A172 (cell line): Measurements from ENCODE around the gene ADARB1. TPM values are rescaled to one million over a fixed set of nuclear protein-coding genes. Genes with fewer than 3 reads are reported as not detected.

Experiments used
- DNase-seq: peaks from one replicate; pipeline ENCODE4 v3.0.0-alpha.2; 2015; ENCODE audit warnings: low spot score
- total RNA-seq: library from RNA; depleted of rRNA; stranded (reverse); fragments of >200 nt; shearing (Covaris generic); gene quantifications from 2 replicates; pipeline ENCODE4 v1.2.3, GENCODE V29; 2014

ADARB1 gene
- total RNA-seq, 1 experiment from 2014 or later, result 15.7 TPM

DNA sequence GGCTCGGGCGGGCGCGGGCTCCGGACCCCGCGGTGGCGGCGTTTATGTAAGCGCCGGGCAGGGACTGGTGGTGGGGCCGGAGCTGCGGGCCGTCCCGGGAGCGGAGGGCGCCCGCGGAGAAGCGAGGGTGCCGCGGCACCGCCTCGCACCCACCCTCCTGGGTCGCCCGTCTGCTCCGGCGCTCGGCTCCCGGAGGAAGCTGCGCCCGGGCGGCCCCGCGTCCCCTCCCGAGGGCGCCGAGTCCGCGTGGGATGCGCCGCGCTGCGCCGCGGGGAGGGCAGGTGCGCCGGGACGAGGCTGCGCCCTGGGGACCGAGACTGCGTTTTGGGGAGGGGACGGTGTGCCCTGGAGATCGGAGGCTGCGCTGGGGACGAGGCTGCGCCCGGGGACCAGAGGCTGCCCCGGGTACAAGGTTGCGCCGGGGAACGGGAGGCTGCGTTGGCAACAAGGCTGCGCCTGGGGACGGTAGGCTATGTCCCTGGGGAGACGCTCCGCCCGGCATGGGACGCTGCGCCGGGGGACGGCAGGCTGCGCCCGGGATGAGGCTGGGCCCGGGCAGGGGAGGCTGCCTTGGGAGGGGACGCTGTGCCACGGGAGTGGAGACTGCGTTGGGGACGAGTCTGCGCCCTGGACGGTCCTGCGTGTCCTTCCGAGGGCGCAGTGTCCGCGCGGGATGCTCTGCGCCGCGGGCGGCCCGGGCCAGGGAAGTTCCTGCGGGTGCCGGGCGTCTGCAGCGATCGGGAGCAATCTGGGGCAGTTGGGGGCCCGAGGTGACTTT is 627 bp downstream of the ADARB1 start:
- DNase-seq, result no peak

DNA sequence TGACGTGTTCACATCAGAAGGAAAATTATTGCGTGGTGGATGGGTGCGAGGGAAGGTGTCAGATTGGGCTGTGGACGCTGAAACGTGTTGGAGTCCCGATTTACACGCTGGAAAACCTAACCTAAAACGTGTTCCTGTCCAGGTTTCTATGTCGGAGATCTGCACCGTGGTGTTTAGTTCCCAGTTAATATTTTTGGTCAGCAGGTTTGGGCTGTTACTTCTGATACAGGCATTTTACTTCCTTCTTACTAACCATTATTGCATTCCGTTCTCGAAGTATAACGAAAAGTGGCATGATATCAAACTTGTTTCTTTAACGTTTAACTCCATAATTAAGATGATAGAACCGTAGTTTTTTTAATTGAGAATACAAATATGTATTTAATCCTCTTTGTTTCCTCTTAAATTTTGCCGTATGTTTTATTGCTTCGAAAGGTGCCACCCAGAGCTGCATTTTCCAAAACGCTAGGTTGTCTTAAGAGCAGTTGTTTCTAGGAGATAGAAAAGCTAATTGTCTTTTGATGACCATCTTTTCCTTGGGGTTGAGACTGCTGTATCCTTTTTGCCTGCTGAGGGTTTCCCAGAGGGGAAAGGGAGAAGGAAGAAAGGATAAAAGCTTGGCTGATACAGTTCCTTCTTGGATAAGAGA is 1.3 kb downstream of the ADARB1 start:
- DNase-seq, result no peak

DNA sequence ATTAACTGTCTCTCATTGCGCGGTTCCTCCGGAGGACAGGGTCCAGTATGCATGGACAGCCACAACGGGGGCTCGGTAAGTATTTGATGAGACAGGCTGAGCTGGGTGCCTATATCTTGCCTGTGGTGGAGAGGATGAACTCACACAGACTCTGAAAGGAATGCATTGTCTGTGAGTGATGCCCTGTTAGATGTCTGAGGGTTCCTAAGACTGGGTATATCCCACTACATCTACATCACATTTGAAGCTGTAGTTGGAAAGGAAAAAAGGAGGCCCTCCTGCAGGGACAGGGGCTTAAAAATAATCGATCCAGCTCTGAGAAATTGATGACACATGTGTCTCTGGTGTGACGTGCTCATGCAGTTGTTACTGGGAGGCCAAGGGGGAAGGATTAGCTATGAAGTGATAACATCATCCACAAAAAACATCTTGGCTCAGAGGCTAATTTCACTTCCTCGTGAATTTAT is 1.9 kb downstream of the ADARB1 start:
- DNase-seq, result no peak

DNA sequence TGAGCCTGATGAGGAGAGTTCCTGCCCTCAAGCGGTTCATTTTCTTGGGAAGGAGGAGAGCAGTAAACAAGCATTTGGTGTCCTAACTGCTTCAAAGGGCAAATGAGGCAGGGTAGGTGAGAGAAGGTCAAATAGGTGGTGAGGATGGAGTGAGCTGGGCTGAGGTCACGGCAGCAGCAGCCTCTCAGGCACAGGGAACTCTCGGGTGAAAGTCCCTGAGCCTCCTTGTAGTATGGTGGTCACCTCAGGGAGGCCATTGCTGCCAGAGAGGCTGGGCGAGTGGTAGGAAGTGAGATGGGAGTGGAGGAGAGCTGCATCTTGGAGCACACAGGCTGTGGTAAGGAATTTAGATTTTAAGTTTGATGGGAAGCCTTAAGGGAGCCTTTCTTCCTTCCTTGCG is 4.0 kb downstream of the ADARB1 start:
- DNase-seq, result no peak

DNA sequence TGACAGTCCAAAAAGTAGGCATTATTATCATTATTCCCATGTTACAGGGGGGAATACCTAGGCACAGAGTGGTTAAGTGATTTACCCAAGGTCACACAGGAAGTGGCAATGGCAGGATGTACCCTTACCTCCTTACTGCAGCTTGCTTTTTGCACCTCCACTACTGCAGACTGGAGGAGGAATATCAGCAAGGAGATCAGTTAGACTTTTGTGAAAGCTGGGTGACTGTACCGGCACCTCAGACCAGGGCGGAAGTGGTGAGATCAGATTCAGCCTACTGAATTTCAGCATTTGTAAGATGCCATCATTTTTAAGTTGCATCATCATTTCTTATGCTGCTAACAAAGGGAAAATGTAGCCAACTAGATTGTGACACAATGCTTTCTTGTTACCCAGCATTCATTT is 4.5 kb downstream of the ADARB1 start:
- DNase-seq, result peak; percentile 77

DNA sequence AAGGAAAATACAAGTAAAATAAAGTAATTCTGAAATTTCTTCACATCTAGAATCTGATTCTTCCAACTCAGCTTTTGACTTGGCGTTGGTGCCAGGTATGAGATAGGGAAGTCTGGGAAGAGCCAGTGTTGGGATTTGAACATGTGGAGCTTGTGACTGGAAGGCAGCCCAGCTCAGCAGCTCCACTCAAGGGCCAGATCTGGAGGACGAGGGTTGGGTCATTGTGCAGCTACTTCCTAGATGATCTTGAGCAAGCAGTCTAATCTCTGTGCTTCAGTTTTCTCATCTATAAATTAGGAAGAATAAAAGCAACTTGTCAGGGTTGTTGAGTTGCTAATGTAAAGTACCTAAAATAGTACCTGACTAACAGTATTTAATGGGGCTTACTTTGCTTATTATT is 5.0 kb downstream of the ADARB1 start:
- DNase-seq, result no peak

DNA sequence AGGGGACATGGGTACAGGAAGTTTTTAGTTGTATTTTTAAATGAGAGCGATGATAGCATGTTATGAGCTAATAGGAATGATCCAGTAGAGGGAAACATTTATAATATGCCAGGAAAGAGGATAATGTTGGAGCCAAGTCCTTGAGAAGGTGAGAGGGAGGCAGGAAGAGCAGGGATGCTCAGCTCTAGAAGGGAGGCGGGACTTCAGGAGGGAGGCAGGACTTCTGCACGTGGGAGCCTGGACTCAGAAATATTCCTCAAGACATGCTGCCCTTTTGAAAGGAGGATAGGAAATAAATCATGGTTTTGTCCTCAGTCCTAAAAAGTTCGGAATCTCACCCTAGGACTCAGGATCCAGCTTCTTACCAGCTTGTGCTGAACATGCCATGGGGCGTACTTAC is 5.9 kb downstream of the ADARB1 start:
- DNase-seq, result no peak

DNA sequence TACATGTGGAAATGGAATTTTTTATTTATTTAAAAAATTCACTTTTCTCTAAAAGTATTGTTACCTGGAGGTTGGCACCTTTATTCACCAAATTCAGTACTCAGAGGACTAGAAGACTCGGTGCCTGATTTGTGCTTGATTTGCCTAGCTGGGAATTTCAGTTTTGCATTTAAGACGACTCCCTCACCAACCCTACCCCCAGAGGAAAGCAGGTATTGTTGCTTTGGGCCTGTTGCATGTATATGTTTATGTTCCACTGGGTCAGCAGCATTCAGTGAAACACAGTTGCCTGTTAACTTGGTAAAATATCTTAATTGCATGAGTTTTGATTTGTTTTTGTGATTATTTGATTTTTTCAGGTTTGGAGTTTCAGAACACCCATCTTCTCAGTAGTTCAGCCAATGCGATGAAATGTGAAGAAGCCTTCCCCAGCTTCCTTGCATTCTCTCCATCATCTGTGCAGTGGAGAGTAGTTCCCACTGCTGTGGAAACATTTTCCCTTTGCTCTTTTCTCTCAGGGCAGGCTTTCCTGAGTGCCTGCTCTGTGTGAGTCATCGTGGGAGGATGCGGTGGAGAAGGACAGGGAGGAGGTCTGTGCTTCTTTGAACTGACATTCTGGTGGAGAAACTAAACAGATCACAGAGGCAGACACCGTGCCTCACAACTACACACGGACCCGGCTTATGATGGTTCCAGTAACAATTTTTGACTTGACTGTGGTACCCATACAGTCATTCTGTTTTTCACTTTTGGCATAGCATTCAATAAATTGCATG is 6.4 kb downstream of the ADARB1 start:
- peak; percentile 55 for DNase-seq

DNA sequence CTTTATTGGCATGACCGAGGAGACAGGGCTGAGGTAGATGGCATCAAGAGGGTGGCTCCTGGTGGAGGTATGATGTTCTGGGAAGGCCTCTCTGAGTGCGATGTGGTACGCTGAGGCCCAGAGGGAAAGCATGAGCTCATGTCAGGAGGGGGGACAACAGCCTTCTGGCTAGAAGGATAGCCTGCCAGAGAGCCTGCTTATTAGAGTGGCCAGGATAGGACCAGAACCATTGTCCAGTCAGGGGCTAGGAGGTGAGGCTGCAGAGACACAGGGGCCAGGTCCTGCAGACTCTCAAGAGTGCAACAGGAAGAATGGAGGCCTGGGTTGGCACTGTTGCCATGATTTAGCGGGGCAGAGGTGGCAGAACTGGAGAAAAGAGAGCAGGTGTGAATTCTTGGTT is 7.3 kb downstream of the ADARB1 start:
- DNase-seq, result no peak

DNA sequence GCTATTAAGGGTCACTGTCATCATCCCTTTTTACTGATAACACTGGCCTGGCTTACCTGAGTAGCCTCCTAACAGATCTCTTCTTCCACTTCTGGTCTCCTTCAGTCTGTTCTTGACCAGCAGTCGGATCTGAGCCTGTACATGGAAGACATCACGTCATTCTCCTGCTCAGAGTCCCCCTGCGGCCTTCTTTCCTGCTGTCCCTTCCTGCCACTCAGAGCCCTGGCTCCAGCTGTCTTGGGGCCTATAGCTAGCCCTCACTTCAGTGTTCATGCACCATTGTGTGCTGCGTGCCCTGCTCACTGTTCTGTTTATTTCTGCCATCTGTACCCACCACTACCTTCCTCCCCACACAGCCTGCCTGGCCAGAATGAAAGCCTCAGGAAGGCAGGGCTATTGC is 8.4 kb downstream of the ADARB1 start:
- DNase-seq, result no peak

DNA sequence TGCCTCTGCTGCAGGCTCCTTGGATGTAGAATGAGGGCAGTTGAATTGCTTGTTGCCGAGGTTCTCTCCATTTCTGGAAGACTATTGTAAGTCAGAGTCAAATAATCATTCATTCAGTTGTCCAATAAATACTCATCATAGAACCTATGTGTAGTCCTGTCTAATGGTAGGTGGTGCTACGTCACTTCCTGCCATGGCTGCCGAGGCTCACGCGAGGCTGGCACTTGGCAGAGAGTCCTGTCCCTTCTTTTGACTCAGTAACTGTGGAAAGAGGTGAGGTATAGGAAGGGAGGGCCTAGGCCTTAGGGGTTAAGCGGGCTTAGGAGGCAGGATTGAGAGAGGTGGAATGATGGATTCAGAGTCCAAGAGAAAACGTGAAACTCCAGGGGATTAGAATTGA is 9.7 kb downstream of the ADARB1 start:
- DNase-seq, result no peak

DNA sequence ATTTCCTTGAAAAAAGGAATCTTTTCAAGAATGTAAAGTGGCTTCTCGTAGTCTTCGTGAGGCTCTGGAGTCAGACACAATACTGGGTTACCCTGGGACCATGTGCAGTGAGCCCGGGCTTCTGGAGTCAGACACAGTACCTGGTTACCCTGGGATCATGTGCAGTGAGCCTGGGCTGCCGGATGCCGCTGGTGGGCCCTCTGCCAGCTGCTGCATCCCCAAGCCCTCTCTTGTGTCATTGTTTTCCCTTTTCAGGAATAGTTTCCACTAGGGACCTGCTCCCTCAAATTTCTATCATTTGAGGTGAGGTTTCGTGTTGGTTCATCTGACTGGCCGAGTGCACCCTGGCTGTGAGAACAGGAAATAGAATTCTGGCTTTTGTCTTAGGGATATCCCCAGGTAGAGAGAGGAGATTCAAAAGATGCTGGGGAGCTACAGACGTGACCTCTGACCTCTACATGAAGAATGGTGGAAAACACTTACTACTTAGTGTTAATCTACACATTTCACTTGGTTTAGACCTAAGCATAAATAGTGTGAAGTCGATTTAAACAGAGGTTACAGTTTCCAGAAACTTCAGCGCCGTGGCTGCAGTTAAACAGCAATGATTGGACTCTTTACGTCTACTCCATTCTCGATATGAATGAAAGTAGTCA is 10.6 kb downstream of the ADARB1 start:
- no peak for DNase-seq

DNA sequence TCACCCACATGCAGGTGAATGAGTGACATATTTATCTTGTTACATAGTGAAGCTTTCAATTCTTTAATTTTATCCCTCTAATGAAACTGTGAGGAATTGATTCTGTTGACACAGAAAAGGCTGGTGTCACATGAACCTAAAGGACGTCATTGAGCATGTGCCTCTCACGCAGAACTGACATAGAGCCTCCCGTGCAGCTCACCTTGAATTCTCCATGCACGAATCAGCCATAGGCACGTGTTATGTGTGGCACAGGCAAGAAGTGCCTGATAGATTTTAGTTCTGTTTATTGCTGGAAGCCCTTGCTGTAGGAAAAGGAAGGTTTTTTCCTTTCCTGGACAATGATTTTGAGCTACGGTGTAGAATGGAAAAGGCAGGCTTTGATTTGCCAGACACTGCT is 11.3 kb downstream of the ADARB1 start:
- no peak for DNase-seq

DNA sequence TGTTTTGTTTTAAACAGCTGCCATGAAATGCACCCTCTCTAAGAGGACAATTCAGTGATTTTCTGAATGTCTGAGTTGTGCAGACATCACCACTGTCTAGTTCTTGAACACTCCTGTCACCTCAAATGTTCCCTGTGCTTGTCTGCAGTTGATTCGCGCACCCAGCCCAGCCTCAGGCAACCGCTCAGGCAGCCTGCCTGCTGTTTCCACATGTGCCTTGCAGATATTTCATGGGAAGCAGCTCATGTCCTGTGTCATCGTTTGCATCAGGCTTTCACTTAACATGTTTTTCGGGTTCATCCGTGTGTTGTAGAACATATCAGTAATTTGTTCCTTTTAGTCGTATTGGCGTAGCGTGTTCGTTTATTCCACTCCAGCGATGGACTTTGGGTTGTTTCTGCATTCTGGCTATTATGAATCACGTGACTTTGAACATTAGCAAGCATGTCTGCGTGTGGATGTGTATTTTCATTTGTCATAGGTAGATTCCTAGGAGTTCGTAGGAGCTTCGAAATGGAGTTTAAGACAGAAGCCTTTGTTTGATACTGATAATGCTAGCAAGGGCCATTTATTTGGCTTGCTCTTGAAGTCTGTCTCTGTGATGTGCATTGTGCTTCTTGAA is 12.1 kb downstream of the ADARB1 start:
- no peak for DNase-seq

DNA sequence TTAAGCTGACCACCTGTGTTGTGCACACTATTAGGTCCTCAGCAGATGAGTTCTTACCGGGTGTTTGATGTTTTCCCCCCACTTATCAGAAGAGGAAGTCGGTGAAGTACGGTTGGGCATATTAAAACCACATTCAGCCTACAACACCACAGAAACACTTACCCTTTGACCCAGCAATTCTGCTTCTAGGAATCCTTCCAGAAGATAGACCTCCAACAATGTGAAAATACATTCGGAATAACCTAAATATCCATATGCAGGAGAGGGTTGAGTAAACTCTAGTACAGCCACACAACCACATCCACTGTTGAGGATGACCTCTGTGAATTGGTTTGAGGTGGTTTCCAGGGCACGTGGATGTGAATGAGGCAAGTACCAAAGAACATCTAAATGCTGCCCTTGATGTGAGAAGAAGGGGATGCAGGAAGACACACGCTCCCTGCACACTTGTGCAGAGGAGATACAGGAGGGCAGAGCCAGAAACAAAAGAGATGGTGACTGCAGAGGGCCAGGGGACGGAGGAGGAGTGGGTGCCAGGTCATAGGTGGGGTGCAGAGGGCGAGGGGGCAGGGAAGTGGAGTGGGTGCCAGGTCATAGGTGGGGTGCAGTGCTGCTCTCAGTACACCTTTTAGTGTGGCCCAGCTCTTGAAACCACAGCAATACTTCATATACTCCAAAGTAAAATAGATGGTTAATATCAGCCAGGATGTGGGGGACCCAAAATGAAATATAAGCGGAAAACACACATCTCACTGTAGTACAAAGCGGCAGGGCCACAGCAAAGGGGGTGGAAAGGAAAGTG is 12.8 kb downstream of the ADARB1 start:
- no peak for DNase-seq

DNA sequence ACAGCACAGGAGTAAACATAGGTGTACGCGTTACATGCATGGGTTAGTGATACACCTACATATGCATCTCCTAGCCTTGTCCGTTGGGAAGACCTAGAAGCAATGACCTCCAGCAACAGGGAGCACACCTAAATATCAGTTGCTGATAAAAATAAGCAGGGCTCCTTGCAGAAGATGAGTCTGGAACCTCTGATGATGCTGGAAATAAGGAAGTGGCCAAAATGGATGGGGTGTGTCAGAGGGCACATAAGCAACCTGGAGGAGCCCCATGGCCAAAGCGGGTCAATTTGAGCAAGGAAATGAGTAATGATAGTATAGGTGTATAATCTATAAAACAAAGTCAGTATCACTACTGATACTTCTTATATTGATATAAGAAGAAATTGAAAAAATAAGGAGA is 13.7 kb downstream of the ADARB1 start:
- DNase-seq, result no peak

DNA sequence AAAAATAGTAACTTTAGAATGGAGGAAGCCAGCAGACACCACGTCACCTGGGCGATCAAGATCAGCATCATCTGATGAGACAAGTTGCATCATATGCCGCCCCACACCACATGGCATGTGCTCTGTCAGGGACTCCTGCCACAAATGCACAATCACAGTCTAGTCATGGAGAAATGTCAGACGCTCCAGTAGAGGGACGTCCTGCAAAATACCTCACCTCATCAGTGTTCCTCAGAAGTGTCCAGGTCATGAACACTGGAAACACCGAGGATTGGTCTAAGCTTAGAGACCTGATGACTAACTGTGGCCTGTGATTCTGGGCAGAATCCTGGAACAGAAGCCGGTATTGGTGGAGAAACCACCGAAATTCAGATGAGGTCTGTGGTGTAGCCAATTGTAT is 14.3 kb downstream of the ADARB1 start:
- DNase-seq, result no peak

DNA sequence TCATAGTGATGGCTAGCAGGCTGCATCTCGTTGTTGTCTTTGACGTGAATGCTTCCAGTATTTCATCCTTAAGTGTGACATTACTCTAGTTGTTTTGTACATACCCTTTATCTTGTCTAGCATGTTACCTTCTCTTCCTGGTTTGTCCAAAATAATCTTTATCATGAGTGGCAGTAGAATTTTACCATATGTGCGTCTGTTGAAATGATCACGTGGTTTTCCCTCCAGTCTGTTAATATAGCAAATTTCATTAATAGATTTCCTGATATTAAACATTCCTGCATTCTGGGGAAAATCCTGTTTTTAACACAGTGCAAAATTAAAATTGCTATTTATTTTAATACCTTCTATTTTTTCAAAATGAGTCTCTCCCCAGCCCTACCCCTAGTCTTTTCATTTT is 15.6 kb downstream of the ADARB1 start:
- DNase-seq, result no peak

DNA sequence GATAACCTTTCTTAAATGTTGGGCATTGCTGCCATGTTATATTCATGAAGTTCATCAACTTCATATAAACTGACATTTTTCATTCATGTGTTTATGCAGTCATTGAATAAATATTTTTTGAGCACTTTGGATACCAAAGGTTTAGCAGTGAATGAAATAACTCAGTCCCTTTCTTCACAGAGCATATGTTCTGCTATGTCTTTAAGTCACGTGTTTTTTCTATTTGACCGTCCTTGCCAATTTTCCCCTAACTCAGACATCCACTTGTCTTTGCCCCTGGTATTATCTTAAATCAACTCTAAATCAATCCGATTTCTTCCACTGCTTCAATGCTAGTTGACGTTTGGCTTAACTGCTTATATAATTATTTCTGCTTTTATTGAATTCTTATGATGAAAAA is 16.6 kb downstream of the ADARB1 start:
- no peak for DNase-seq

DNA sequence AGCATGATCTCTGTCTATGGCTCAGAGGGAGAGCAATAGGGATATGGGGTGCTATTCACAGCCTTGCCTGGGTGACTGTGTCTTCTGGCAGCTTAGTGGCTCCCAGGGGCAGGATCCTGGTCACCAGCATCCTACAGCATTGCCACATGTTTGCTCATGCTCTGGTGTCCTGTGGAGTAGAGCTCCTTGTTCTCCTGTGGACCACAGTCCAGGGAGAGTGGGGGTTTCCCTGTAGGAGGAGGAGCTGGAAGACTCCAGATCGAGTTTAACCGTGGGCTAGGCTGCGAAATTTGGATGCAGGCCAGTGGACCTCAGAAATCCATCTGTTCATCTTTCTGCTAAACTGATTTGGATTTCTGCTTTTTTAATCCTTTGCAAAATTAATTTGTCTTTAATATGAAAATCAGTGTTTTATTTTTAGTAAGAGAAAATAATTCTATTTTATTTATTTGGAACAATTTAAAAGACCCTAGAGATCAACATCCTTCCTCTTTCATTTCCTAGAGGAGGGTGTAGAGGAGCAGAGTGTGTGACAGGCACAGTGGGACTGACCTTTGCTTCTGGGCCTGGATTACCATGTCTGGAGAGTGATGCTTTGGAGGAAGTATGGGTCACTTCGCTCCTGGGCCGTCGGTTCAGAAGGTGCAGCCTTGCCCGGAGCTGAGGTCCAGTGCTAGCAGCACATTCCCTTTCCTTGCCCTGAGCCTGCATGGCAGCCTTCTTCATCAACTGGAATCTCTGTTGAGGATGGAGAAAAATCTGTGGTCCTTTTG is 17.4 kb downstream of the ADARB1 start:
- DNase-seq, result no peak
